HG03469 (cell line): ENCODE results near the gene NOTCH1.

Experiments used
- ATAC-seq: cut with Tn5 transposase; IDR thresholded peaks from one replicate; pipeline ENCODE4 v1.9.1; 2021; ENCODE audit warnings: mild to moderate bottlenecking, moderate library complexity, moderate number of reproducible peaks; ENCODE audit not compliant: unreplicated experiment

NOTCH1 gene

DNA sequence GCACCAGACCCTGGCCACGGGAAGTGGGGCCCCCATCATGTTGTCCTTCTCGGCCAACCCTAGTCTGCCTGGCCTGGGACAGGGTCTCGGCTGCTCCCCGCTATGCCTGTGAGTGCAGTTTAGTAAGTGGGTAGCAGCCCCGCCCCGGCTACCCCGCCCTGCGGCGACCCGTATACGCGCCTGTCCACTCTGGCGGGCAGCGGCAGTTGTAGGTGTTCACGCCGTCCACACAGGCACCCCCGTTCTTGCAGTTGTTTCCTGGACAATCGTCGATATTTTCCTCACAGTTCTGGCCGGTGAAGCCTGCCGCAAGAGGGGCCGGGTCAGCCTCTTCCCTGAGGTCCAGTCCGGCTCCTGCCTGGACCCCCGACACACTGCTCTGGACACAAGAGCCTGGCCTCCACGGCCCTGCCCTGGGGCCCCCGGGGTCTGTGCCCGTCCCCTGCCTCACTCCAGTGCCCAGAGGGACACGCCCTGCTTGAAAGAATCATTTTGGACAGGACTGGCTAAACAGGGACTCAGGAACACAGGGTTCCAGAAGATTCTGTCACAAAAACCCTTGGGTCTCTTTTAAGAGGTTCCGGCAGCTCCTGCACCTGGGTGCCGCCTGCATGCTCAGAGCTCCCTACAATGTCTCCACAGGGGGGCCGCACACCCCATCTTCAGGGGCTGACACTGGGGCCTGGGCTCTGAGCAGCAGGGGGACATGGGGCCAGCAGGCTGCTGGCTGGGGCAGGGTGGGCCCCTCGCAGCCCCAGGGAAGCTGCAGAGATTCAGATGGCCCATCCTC, 26.4 kb downstream of the NOTCH1 start:
- no peak for ATAC-seq

DNA sequence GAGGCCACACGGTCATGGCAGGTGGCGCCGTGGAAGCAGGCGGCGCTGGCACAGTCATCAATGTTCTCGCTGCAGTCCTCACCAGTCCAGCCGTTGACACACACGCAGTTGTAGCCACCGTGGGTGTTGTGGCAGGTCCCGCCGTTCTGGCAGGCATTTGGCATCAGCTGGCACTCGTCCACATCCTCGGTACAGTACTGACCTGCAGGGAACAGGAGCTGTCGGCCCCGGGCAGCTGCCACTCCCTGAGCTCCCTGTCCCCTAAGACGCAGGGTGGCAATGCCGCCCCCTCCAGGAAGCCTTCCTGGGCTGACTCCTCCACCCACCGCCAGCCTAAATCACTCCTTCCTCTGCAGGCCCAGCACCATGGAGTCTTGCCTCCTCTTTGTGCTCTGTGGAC, 27.2 kb downstream of the NOTCH1 start:
- no peak for ATAC-seq

DNA sequence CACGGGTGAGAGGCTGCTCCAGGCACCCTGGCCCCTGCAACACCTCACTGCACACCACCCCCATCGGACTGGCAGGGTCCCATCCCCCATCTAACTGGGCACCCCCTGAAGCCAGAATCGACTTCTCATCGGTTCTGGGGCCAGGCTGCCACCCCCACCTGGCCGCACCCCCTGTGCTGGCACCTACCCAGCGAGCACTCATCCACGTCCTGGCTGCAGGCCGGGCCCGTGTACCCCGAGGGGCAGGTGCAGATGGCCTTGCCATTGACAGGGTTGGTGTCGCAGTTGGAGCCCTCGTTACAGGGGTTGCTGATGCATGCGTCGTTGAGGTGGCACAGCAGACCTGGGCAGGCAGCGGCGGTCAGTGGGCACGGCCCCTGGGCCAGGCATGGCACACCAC, 27.9 kb downstream of the NOTCH1 start:
- ATAC-seq, result no peak

DNA sequence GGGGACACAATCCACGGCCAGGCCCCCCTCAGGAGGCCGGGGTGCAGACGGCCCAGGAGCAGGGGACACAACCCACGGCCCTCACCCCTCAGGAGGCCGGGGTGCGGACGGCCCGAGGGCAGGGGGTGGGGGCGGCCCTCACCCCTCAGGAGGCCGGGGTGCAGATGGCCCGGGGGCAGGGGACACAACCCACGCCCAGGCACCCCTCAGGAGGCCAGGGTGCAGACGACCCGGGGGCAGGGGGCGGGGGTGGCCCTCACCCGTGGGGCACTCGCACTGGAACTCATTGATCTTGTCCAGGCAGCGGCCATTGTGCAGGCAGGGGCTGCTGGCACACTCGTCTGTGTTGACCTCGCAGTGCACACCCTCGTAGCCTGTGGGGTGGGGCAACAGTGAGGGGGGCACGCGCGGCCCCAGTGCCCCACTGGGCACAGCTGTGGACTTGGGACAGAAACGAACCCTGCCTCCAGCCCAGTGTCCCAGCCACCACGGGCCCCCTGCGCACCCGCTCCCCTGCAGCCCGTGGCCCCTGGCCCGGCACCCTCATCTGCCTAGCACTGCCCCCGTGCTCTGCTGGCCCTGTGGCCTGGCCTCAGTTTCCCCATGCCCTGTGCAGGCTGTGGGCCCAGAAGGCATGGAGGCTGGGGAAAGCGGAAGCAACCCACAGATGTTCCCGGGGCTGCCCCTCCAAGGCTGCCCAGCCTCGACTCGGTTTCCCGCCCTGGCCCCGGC, 28.7 kb downstream of the NOTCH1 start:
- no peak for ATAC-seq

DNA sequence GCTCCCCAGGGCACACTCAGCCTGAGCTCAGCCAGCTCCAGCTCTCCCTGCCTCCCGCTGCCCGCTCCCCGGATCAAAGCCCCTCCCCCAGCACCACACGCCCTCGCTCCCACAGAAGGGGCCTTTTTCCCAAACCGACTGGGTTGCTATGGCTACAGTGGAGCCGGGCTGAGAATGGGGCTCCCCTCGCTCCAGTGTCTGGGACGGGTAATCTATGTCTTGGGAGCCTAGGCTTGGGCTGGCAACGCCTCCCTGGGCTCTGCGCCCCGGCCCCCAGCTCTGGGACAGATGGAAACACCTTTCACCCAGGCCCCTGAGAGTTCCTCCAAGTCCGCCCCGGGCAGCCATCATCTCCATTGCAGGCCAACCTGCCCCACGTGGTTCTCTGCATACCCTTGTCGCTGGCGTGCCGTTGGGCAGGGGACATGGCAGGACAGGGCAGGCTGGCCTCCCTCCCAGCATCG, 29.6 kb downstream of the NOTCH1 start:
- no peak for ATAC-seq

DNA sequence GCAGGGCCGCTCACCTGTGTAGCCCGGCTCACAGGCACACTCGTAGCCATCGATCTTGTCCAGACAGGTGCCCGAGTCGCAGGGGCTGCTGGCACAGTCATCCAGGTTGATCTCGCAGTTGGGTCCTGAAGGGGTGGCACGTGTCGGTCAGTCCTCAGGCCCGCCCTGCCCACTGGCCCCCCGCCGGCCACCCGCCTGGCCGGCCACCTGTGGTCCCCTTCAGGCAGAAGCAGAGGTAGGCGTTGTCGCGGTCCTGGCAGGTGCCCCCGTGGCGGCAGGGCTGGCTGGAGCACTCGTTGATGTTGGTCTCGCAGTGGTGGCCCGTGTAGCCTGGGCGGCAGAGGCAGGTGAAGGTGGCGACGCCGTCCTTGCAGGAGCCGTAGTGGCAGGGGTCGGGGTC, 30.6 kb downstream of the NOTCH1 start:
- no peak for ATAC-seq

DNA sequence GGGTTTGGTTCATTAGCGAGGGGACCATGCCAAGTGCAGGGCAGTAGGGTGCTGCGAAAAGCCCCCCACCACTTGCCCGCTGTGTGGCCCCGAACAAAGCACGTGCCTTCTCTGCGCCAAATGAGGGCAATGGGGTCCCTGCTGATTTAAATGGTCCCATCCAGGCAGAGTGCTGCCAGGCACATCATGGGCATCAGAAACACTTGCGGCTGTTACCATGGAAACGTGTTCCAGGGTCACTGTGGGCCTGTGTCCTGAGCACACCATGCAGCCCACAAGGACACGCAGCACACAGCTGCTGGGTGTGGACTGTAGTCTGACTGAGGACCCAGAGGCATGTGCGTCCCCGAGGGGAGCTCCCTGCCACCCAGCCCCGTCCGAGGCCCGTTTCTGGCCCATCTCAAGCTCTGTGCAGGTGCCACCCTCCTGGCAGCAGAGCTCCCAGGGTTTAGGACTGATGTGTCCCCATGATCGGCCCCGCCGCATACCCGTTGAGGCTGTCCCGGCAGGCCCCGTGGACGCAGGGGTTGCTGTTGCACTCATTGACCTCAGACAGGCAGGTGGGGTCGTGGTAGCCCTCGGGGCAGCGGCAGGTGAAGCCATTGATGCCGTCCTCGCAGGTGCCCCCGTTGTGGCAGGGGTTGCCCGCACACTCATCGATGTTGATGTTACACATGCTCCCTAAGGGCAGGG, 31.7 kb downstream of the NOTCH1 start:
- no peak for ATAC-seq

DNA sequence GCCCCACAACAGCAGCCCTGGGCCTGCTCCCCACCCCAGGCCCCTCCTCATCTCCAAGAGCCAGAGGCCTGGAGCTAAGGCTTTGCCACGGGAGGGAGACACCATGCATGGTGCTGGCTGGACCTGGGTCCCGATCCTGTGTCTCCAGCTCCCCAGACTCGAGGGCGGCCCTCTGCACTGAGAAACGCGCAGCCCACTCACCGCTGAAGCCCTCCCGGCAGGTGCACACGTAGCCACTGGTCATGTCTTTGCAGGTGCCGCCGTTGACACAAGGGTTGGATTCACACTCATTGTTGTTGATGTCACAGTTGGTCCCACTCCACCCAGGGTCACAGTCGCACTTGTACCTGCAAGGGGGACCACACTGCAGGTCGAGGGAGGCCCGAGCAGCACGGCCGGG, 32.7 kb downstream of the NOTCH1 start:
- no peak for ATAC-seq

DNA sequence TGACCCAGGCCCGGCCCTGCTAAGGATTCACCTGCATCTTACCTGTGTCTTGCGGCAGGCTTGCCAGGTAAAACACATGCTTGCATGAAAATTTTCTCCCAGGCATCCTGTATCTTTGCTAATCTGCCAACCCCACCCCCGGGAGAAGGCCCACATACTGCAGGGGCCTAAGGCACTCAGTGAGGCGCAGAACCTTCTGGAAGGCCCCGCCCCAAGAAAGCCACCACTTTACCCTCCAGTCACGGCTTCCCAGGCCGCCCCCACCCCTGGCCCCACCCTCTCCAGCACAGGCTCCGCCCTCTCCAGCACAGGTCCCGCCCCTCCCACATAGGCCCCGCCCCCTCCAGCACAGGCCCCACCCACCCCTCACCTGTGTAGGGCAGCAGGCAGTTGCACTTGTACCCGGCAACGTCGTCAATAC, 33.2 kb downstream of the NOTCH1 start:
- ATAC-seq, result no peak

DNA sequence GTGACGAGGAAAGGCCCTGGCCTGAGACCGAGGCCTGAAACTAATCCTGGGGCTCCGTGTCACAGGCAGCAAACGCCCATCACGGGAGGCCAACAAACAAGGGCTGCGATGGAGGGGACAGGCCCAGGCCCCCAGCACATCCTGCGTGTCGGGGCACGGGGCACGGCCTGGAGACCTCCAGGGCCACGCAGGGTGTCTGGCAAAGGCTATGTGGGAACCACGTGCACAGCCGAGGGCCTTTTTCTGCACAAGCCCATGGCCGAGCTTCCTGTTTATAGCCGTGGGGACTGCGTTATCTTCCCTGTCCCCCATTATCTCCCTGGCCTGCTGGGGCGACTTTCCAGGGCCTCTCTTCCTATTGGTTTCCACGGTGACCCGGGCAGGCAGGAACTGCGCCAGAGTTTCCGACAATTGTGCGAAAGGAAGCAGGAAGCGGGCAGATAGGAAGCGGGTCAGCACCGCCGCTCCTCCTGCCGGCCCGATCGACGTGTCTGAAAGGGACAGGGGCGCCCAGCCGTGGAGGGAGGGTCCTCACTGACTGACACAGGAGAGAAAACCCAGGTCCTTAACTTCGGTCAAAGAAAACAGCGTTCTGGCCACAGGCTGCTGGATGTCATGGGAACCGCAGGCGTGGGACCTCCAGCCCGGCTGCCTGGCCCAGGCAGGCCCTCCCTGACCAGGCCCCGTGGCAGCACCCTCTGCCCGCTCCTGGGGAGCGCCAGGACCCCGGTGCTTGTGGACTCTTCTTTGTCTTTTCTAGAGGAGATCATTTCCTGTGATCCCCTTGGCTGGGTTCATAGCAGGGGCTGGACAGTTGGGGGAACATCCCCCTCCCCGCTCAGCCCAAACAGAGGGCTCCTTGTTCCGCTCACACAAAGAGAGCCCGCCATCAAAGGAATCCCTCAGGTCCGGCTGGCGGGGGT, 33.9 kb downstream of the NOTCH1 start:
- no peak for ATAC-seq

DNA sequence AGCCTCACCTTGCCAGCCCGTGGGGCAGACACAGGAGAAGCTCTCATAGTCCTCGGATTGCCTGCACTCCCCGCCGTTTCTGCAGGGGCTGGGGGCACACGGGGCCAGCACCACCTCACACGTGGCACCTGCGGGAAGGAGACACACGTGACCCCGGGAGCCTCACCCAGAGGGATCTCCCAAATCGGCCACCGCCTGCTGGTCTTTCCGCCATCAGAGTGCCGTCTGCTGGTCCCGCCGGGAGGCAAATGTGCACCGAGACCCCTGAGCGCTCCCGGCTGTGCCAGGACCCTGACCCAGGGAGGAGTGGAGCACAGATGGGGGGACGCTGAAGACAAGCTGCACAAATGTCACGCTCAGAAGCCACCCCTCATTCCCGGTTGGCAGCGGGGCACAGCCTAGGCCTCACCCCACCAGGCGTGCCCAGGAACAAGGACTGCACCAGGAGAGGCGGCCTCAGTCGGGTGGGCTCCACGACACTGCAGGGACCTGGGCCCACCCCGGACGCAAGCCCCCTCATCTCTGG, 34.6 kb downstream of the NOTCH1 start:
- no peak for ATAC-seq

DNA sequence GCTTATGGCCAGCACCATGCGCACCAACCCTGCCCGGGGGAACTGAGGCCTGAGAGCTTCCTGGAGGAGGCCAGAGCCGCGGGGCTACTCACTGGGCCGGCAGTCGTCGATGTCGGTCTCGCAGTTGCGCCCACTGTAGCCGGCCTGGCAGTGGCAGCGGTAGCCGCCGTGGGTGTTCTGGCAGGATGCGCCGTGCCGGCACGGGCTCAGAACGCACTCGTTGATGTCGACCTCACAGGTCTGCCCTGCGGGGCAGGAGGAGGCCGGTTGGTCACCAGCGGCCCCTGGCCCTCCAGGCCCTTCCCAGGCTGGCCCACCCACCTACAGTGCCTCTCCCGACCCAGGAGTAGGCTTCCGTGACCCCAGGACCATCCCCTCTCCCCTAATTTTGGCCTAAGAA, 35.3 kb downstream of the NOTCH1 start:
- no peak for ATAC-seq

DNA sequence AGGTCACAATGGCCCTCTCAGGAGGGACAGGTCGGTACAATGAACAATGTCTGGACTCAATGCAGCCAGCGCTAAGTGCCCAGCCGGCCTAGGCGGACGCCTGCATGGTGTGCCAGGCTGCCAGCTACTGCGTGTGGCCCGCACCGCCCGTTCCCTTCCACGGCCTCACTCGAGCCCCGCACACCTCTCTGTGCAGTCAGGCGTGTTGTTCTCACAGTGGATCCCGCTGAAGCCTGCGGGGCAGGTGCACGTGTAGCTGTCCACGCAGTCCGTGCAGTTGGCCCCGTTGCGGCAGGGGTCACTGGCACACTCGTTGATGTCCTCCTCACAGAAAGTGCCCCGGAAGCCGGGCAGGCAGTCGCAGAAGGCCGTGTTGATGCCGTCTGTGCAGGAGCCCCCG, 36.3 kb downstream of the NOTCH1 start:
- ATAC-seq, result no peak

DNA sequence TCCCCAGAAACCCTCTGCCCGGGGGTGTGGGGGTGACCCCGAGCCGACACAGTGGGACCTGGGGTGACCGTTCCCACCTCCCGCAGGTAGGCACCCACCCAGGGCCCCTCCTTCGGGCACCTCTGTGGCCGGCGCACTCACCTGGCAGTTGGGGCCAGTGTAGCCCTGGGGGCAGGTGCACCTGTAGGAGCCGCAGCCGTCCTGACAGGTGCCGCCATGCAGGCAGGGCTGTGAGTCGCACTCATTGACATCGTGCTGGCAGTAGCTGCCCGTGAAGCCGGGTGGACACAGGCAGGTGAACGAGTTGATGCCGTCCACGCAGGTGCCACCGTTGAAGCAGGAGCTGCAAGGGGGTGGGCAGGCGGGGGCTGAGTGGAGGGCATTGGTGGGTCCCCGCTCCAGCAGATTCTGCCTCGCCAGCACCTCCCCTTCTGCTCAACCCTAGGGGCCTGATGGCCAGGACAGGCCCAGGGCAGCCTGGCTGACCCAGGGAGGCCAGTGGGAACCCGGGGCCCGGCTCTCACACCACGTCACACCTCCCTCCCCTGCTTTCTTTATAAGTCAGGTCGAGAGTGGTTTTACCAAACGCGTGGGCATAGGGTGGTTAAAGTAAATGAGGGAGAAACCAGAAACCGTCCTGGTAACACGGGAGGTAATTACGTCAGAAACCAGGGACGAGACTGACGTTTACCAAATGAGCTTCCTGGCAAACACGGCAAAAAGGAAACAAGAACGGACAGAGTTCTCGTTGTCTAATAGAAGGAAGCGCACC, 36.9 kb downstream of the NOTCH1 start:
- no peak for ATAC-seq

DNA sequence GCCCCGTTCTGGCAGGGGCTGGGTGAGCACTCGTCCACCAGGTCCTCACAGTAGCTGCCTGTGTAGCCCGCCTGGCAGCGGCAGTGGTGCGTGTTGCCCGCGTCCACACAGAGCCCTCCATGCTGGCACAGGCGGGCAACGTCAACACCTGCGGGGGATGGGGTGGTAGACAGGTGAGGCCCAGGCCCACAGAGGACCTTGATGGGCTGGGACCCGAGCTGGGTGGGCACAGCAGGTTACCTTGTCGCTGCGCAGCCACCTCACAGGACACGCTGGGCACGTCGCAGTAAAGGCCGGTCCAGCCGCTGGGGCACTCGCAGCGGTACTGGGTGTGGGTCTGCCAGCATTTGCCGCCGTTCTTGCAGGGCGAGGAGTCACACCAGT, 37.9 kb downstream of the NOTCH1 start:
- no peak for ATAC-seq

DNA sequence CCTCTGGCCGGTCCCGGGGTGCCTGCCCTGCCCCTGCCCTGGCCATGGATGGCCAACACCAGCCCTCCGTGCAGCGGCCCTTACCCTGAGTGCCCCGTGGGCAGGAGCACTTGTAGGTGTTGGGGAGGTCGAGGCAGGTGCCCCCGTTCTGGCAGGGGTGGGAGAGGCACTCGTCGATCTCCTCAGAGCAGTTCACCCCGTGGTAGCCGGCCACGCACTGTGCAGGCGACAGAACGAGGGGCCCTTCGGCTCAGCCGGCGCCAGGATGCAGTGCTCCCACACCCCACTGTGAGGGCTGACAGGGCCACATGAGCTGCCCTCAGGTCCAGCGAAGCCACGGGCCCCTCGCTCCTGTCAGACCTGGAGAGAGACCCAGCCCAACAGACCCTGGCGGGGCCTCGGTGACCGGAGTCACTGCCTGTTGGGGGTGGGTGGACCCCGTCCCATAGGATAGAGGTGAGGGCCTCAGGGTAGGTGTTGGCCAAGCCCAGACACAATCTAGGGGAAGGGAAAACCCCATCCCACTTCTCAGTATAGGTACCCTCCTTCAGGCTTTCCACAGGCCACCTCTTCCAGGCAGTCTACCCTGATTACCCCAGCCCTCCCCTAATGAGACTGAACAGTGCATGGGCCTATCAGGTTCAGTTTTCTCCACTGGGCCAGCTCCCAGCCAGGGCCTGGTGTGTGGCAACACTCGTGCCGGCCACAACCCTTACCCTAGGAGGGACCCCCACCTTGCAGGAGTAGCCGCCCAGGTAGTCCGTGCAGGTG, 38.4 kb downstream of the NOTCH1 start:
- ATAC-seq, result no peak

DNA sequence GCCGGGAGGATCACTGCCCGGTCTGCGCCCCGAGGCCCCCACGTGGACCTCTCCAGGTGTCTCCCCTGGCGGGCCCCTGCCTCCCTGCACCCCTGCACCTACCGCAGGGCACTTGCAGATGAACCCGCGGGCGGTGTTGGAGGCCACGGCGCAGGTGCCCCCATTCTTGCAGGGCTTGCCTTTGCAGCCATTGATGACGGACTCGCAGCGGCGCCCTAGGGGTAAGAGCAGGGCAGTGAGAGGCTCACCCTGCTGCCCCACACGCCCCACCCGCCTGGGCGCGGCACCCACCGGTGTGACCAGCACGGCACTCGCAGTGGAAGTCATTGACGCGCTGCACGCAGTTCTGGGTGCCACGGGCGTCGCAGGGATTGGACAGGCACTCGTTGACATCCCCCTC, 39.4 kb downstream of the NOTCH1 start:
- ATAC-seq, result no peak

DNA sequence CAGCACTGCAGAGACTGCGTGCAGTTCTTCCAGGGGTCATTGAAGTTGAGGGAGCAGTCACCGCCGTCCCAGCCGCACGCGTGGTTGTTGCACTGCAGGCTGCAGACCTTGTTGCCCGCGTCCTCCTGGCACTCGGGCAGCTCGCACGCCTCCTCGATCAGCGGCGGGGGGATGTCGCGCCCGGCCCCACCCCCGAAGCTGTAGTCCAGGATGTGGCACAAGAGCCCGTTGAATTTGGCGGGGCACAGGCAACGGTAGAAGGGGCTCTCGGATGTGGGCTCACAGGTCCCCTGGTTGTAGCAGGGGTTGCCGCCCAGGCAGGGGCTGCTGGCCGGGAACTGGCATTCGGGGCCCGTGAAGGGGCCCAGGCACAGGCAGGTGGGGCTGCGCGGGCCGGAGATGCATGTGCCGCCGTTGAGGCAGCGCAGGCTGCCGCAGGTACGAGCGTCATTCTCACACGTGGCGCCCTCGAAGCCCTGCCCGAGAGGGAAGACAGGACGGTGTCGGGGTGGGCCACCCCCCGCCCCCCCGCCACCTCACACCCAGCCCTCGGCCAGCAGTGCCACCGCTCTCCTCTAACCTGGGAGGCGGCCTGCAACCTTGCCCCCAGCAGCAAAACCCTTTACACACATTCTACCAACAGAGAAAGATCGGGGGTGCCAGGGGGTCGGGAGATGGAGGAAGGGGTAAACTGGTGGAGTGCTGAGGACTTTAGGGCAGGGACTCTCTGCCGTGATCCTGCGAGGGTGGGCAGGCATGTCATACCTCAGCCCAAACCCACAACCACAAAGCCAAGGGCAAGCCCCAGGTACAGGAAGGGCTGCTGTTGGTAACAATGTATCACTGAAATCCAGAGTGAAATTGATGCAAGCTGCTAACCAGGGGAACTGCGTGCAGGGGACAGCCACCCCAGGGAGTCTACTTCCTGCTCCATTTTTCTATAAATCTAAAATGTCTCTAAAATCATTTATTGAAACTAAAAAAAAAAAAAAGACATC, 40.1 kb downstream of the NOTCH1 start:
- no peak for ATAC-seq
